Activated naive CD8-positive, alpha-beta T cell treated with anti-CD3 and anti-CD28 coated beads, Interleukin-2, amount 50 U/mL, for 24 hours (primary cell): ENCODE measurements around the gene DNAH17.

Experiments
- ATAC-seq: fragments of 150-1000 bp; cut with Tn5 transposase; one replicate; pipeline ENCODE4 v1.10.0; 2021
- DNase-seq: peaks from one replicate; pipeline ENCODE4 v3.0.0; 2021
- H3K27ac Mint-ChIP-seq: one replicate; pipeline ENCODE4 v1.8.0; 2021; ENCODE audit warnings: mild to moderate bottlenecking, mixed read lengths
- H3K27me3 Mint-ChIP-seq: one replicate; pipeline ENCODE4 v1.8.0; 2021; ENCODE audit warnings: mixed read lengths
- H3K36me3 Mint-ChIP-seq: one replicate; pipeline ENCODE4 v1.8.0; 2021; ENCODE audit warnings: low read depth, mixed read lengths
- H3K4me1 Mint-ChIP-seq: one replicate; pipeline ENCODE4 v1.8.0; 2021; ENCODE audit warnings: mixed read lengths
- H3K4me3 Mint-ChIP-seq: one replicate; pipeline ENCODE4 v1.8.0; 2021; ENCODE audit warnings: mild to moderate bottlenecking, moderate library complexity, mixed read lengths
- H3K9me3 Mint-ChIP-seq: one replicate; pipeline ENCODE4 v1.8.0; 2021; ENCODE audit warnings: mixed read lengths

The DNAH17 gene

GRCh38 chr17:78377858-78378224, 199.4 kb downstream of the DNAH17 start:
- no peaks in the 10 kb centered on the region for H3K27me3 Mint-ChIP-seq
- ATAC-seq (no peak), DNase-seq (no peak)
- peaks cover 16% of the 10 kb centered on the region for H3K36me3 Mint-ChIP-seq
- peak overlapping the region; percentile 43 for H3K27ac Mint-ChIP-seq
- peak overlapping the region; percentile 97 for H3K4me3 Mint-ChIP-seq
- no peaks in the 10 kb centered on the region for H3K9me3 Mint-ChIP-seq
- peaks cover 57% of the 10 kb centered on the region for H3K4me1 Mint-ChIP-seq

- Mint-ChIP-seq H3K36me3 (peaks cover 11% of the 10 kb centered on the region), H3K27me3 (no peaks in the 10 kb centered on the region), H3K9me3 (no peaks in the 10 kb centered on the region), H3K4me1 (peaks cover 40% of the 10 kb centered on the region), H3K27ac (no peak overlapping the region), H3K4me3 (no peak overlapping the region)
- DNase-seq: no peak
- ATAC-seq: no peak
Measured at GRCh38 chr17:78376161-78376560, 201.0 kb downstream of the DNAH17 start.

- ATAC-seq (no peak), DNase-seq (no peak)
- peaks cover 11% of the 10 kb centered on the region for H3K36me3 Mint-ChIP-seq
- H3K4me1 Mint-ChIP-seq: peaks cover 34% of the 10 kb centered on the region
- no peaks in the 10 kb centered on the region for H3K27me3 Mint-ChIP-seq
- no peak overlapping the region for H3K27ac Mint-ChIP-seq
- no peaks in the 10 kb centered on the region for H3K9me3 Mint-ChIP-seq
- no peak overlapping the region for H3K4me3 Mint-ChIP-seq
Measured at GRCh38 chr17:78375401-78376151, 201.6 kb downstream of the DNAH17 start.

- Mint-ChIP-seq H3K9me3 (no peaks in the 10 kb centered on the region), H3K27ac (no peak overlapping the region), H3K4me1 (peaks cover 27% of the 10 kb centered on the region), H3K36me3 (peaks cover 5% of the 10 kb centered on the region), H3K27me3 (no peaks in the 10 kb centered on the region), H3K4me3 (no peak overlapping the region)
- DNase-seq: no peak
- no peak for ATAC-seq
Measured at GRCh38 chr17:78374631-78375274, 202.4 kb downstream of the DNAH17 start.

GRCh38 chr17:78374189-78374588, 203.0 kb downstream of the DNAH17 start:
- Mint-ChIP-seq H3K27me3 (no peaks in the 10 kb centered on the region), H3K4me3 (no peak overlapping the region), H3K9me3 (no peaks in the 10 kb centered on the region), H3K27ac (no peak overlapping the region), H3K4me1 (peaks cover 25% of the 10 kb centered on the region), H3K36me3 (peaks cover 3% of the 10 kb centered on the region)
- ATAC-seq (no peak), DNase-seq (no peak)
